ENCODE data around the gene GNG7. TPM values are rescaled to one million over a fixed set of nuclear protein-coding genes. Genes with fewer than 3 reads are reported as not detected.

GNG7 gene
- total RNA-seq, 4 donors from 2014 or later = 4.7 to 15.6 (median 9.2) TPM

- no peaks in the 10 kb centered on the region for H3K9me3 ChIP-seq
- ATAC-seq = peak; percentile 76
- H3K4me1 ChIP-seq = peaks cover 0 to 44% (median 34%) of the 10 kb centered on the region in 3 donors
- H3K27me3 ChIP-seq = no peaks in the 10 kb centered on the region
- peak overlapping the region; percentile 28 to 63 for H3K4me3 ChIP-seq
- H3K27ac ChIP-seq = peak overlapping the region in 3 of 4 donors; percentile 63 to 88 (median 79)
- TF ChIP-seq CTCF (IDR thresholded peaks at IDR 0.05) (peak in 1 of 4 experiments; percentile 28), EP300 (IDR thresholded peaks at IDR 0.05) (no peak), POLR2A (IDR thresholded peaks at IDR 0.05) (no peak), POLR2AphosphoS5 (IDR thresholded peaks at IDR 0.05) (no peak)
- no peaks in the 10 kb centered on the region for H3K36me3 ChIP-seq
- 50 to 51% methylated on average over 1 to 2 of the region's 78 CpGs for WGBS, 2 donors (ENCODE audit: low coverage in 1 of 2)
These were observed 213.4 kb downstream of the GNG7 start for GRCh38 chr19:2488942-2489731.

GRCh38 chr19:2488405-2488941 is 214.0 kb downstream of the GNG7 start:
- 0% methylated on average over 6 of the region's 32 CpGs; no CpG with 5 or more reads in 1 of the 2 donors for WGBS, 2 donors (ENCODE audit: low coverage in 1 of 2)
- no peak for ATAC-seq
- peak overlapping the region; percentile 28 to 63 for H3K4me3 ChIP-seq
- H3K9me3 ChIP-seq = peaks cover 0 to 1% (median 0%) of the 10 kb centered on the region in 3 donors
- H3K27me3 ChIP-seq = no peaks in the 10 kb centered on the region
- TF ChIP-seq POLR2AphosphoS5 (IDR thresholded peaks at IDR 0.05) (no peak), CTCF (IDR thresholded peaks at IDR 0.05) (no peak), POLR2A (IDR thresholded peaks at IDR 0.05) (no peak), EP300 (IDR thresholded peaks at IDR 0.05) (no peak)
- peak overlapping the region in 3 of 4 donors; percentile 63 to 88 (median 79) for H3K27ac ChIP-seq
- peaks cover 0 to 40% (median 32%) of the 10 kb centered on the region in 3 donors for H3K4me1 ChIP-seq
- no peaks in the 10 kb centered on the region for H3K36me3 ChIP-seq

- H3K9me3 ChIP-seq = peaks cover 0 to 8% (median 0%) of the 10 kb centered on the region in 3 donors
- ATAC-seq = no peak
- no peaks in the 10 kb centered on the region for H3K36me3 ChIP-seq
- no peaks in the 10 kb centered on the region for H3K27me3 ChIP-seq
- no peak overlapping the region for H3K4me3 ChIP-seq
- H3K4me1 ChIP-seq = peaks cover 0 to 40% (median 32%) of the 10 kb centered on the region in 3 donors
- WGBS, 2 donors (ENCODE audit: low coverage in 1 of 2) = no CpG with 5 or more reads among the region's 15 CpGs
- peak overlapping the region in 3 of 4 donors; percentile 63 to 88 (median 79) for H3K27ac ChIP-seq
- TF ChIP-seq POLR2AphosphoS5 (IDR thresholded peaks at IDR 0.05) (no peak), EP300 (IDR thresholded peaks at IDR 0.05) (no peak), POLR2A (IDR thresholded peaks at IDR 0.05) (no peak), CTCF (IDR thresholded peaks at IDR 0.05) (no peak)
These were observed 214.7 kb downstream of the GNG7 start for GRCh38 chr19:2487842-2488241.

- Histone ChIP-seq H3K4me3 (no peak overlapping the region), H3K27me3 (no peaks in the 10 kb centered on the region), H3K36me3 (no peaks in the 10 kb centered on the region), H3K27ac (no peak overlapping the region), H3K4me1 (peaks cover 0 to 40% (median 32%) of the 10 kb centered on the region in 3 donors), H3K9me3 (peaks cover 0 to 12% (median 0%) of the 10 kb centered on the region in 3 donors)
- no peak for TF ChIP-seq POLR2A (IDR thresholded peaks at IDR 0.05)
- no peak for TF ChIP-seq CTCF (IDR thresholded peaks at IDR 0.05)
- TF ChIP-seq POLR2AphosphoS5 (IDR thresholded peaks at IDR 0.05) = no peak
- TF ChIP-seq EP300 (IDR thresholded peaks at IDR 0.05) = no peak
- no peak for ATAC-seq
- WGBS, 2 donors (ENCODE audit: low coverage in 1 of 2) = 87 to 90% methylated on average over 4 to 8 of the region's 12 CpGs
These were observed 215.4 kb downstream of the GNG7 start for GRCh38 chr19:2487090-2487489.
